GM12878 (cell line): ENCODE data around the gene PPIA. TPM values are rescaled to one million over a fixed set of nuclear protein-coding genes. Genes with fewer than 3 reads are reported as not detected.

Source experiments
- ATAC-seq: fragments of 200-7000 bp; cut with Tn5 transposase; 3 replicates; pipeline ENCODE4 v1.9.1; 2020; ENCODE audit warnings: mild to moderate bottlenecking, moderate library complexity
- BruUV-seq: library from RNA; stranded (reverse); fragments of 400-500 nt; replicated peaks from 2 replicates; lab custom pipeline; 2021; lab: Mats Ljungman, UMichigan
- CTCF ChIA-PET: fragments of 300-600 bp; sonication (Branson Sonifier 250); formaldehyde crosslinking; extraction: SDS; loops from one replicate; lab custom pipeline; 2021; ENCODE audit warnings: inconsistent platforms; lab: Yijun Ruan, JAX
- POLR2A ChIA-PET: fragments of 350-600 bp; formaldehyde crosslinking; extraction: SDS; loops from one replicate; lab custom pipeline; 2021; ENCODE audit warnings: inconsistent platforms; lab: Charles Lee
- RAD21 ChIA-PET: fragments of 300-600 bp; sonication (Branson Sonifier 250); formaldehyde crosslinking; loops from one replicate; lab custom pipeline; 2023; ENCODE audit warnings: antibody characterized with exemption; ENCODE audit not compliant: unreplicated experiment; lab: Charles Lee
- SMC1A ChIA-PET: fragments of 300-600 bp; sonication (Branson Sonifier 250); formaldehyde crosslinking; loops from one replicate; lab custom pipeline; 2023; ENCODE audit not compliant: unreplicated experiment, uncharacterized antibody; lab: Charles Lee
- DNase-seq: peaks from one replicate; pipeline ENCODE4 v3.0.0-alpha.2; 2011; ENCODE audit warnings: low read depth, low spot score
- FAIRE-seq: peaks from 3 replicates; lab custom pipeline; 2011; peaks lifted over from hg19 to GRCh38; lab: Jason Lieb, UNC
- H2AFZ ChIP-seq: 2 replicates; pipeline ENCODE4 v1.6.0; 2011; ENCODE audit warnings: low read depth, low read length, control low read depth; ENCODE audit not compliant: control insufficient read depth
- H3K27ac ChIP-seq: 2 replicates; pipeline ENCODE4 v1.5.1; 2011; ENCODE audit warnings: control low read depth; ENCODE audit not compliant: control insufficient read depth, insufficient read depth
- H3K27me3 ChIP-seq, 2 experiments: replicated peaks in 1 of 2; 2 replicates each; pipeline versions ENCODE4 v1.6.0 to v1.6.1; 2011; ENCODE audit warnings: low read length in 1 of 2; ENCODE audit not compliant: control insufficient read depth in 2 of 2, insufficient read depth in 2 of 2
- H3K36me3 ChIP-seq, 2 experiments: 2 replicates each; pipeline ENCODE4 v1.5.1; 2011; ENCODE audit warnings: low read length in 1 of 2; ENCODE audit not compliant: control insufficient read depth in 2 of 2, insufficient read depth in 2 of 2
- H3K4me1 ChIP-seq: 2 replicates; pipeline ENCODE4 v1.6.1; 2011; ENCODE audit warnings: mild to moderate bottlenecking, low read length, moderate library complexity, mixed read lengths; ENCODE audit not compliant: control insufficient read depth, insufficient read depth
- H3K4me2 ChIP-seq: 2 replicates; pipeline ENCODE4 v1.6.0; 2011; ENCODE audit warnings: control low read depth; ENCODE audit not compliant: control insufficient read depth, insufficient read depth
- H3K4me3 ChIP-seq: fragments of 200-600 bp; sonication (generic); 2 replicates; pipeline ENCODE4 v1.5.1; 2016
- H3K79me2 ChIP-seq: 2 replicates; pipeline ENCODE4 v1.6.0; 2011; ENCODE audit warnings: low read length; ENCODE audit not compliant: control insufficient read depth, insufficient read depth
- H3K9ac ChIP-seq: 2 replicates; pipeline ENCODE4 v1.8.0; 2011; ENCODE audit warnings: low read length, control low read depth, mixed read lengths; ENCODE audit not compliant: control insufficient read depth, insufficient read depth
- H3K9me3 ChIP-seq: replicated peaks from 3 replicates; pipeline ENCODE4 v1.5.1; 2011; ENCODE audit warnings: mild to moderate bottlenecking, low read length; ENCODE audit not compliant: control insufficient read depth, insufficient read depth
- H4K20me1 ChIP-seq: 2 replicates; pipeline ENCODE4 v1.6.0; 2011; ENCODE audit not compliant: control insufficient read depth, insufficient read depth
- BCLAF1 ChIP-seq: fragments of 450-650 bp; IDR thresholded peaks from 2 replicates; pipeline ENCODE4 v1.6.1; 2017; ENCODE audit warnings: antibody characterized with exemption, mild to moderate bottlenecking, moderate library complexity
- CHD1 ChIP-seq: IDR thresholded peaks from 2 replicates; pipeline ENCODE4 v1.6.1; 2012; ENCODE audit warnings: low read depth, low read length, improper control_type of control experiment
- E2F8 ChIP-seq: fragments of 450-650 bp; IDR thresholded peaks from 2 replicates; pipeline ENCODE4 v1.6.1; 2018; ENCODE audit warnings: mild to moderate bottlenecking, low read depth, moderate library complexity; ENCODE audit not compliant: partially characterized antibody
- EED ChIP-seq: sonication (generic); IDR thresholded peaks from 2 replicates; pipeline ENCODE4 v1.6.1; 2016; ENCODE audit warnings: antibody characterized with exemption, low read depth
- NFYA ChIP-seq: IDR thresholded peaks from 2 replicates; pipeline ENCODE4 v1.6.1; 2011; ENCODE audit warnings: low read depth, mild to moderate bottlenecking, low read length, improper control_type of control experiment, borderline replicate concordance
- PML ChIP-seq: IDR thresholded peaks from 2 replicates; pipeline ENCODE4 v1.6.1; 2012; ENCODE audit warnings: low read length, inconsistent platforms
- SMAD1 ChIP-seq: fragments of 450-650 bp; IDR thresholded peaks from 2 replicates; pipeline ENCODE4 v1.6.1; 2018; ENCODE audit warnings: mild to moderate bottlenecking, low read depth; ENCODE audit not compliant: partially characterized antibody
- SPI1 ChIP-seq: IDR thresholded peaks from 2 replicates; pipeline ENCODE4 v1.6.1; 2011; ENCODE audit warnings: low read depth, mild to moderate bottlenecking, low read length, moderate library complexity, borderline replicate concordance; ENCODE audit not compliant: insufficient read depth
- ZNF592 ChIP-seq: fragments of 450-650 bp; IDR thresholded peaks from 2 replicates; pipeline ENCODE4 v1.6.1; 2017; ENCODE audit warnings: mild to moderate bottlenecking, moderate library complexity
- ZSCAN29 ChIP-seq: fragments of 450-650 bp; IDR thresholded peaks from 2 replicates; pipeline ENCODE4 v1.6.1; 2017; ENCODE audit warnings: mild to moderate bottlenecking, moderate library complexity
- WGBS: methylation state at CpG from one replicate; pipeline ENCODE4 v1.1.6; 2016; ENCODE audit warnings: low lambda C conversion rate; ENCODE audit not compliant: insufficient replicate concordance, insufficient coverage; ENCODE audit errors: missing lambda C conversion rate; 5-methylcytosine and 5-hydroxymethylcytosine counted together
- in situ Hi-C: fragments of 300-500 bp; cut with MboI; formaldehyde crosslinking; loops from 9 replicates; pipeline ENCODE4 v1.14.3; 2018; ENCODE audit warnings: mixed read lengths
- intact Hi-C: fragments of 100-400 bp; cut with micrococcal nuclease; formaldehyde crosslinking; loops from one replicate; pipeline ENCODE4 v1.14.2; 2022; ENCODE audit not compliant: unreplicated experiment
- polyA plus RNA-seq, 11 experiments: library from polyadenylated mRNA; depleted of rRNA in 4 of 11; unstranded in 6 of 11; stranded (reverse) in 5 of 11; fragments of >200 nt; fragmentation: Nextera tagmentation in 4 of 11; fragmentation: Illumina TruSeq in 1 of 11; extraction: Ambion mirVana in 4 of 11; extraction: Trizol in 1 of 11; gene quantifications; 1 replicate in 1 of 11; 2 replicates in 10 of 11; pipeline versions ENCODE4 v1.2.1 to v1.2.3, GENCODE V29; 2011 to 2016; ENCODE audit warnings: inconsistent platforms in 2 of 11, missing spikeins in 2 of 11, low read depth in 1 of 11
- total RNA-seq, 4 experiments: library from RNA; depleted of rRNA in 3 of 4; stranded (reverse); fragments of >200 nt in 3 of 4; fragmentation: Illumina TruSeq in 1 of 4; extraction: Trizol in 1 of 4; gene quantifications; 2 replicates each; pipeline versions ENCODE4 v1.2.1 to v1.2.3, GENCODE V29; 2013 to 2021
- TF ChIP-seq, protein P1 (sequence below): IDR thresholded peaks from 2 replicates; pipeline ENCODE4 v1.6.1; 2011; ENCODE audit warnings: low read depth, mild to moderate bottlenecking, low read length, moderate library complexity, borderline replicate concordance; ENCODE audit errors: extremely low read depth

Gene PPIA
- total and polyA plus RNA-seq, 10 of the 15 experiments (the other 5 are each of a cell fraction or from before 2014, with no cell fraction given), result 2,712 to 7,982 (median 5,027) TPM

DNA sequence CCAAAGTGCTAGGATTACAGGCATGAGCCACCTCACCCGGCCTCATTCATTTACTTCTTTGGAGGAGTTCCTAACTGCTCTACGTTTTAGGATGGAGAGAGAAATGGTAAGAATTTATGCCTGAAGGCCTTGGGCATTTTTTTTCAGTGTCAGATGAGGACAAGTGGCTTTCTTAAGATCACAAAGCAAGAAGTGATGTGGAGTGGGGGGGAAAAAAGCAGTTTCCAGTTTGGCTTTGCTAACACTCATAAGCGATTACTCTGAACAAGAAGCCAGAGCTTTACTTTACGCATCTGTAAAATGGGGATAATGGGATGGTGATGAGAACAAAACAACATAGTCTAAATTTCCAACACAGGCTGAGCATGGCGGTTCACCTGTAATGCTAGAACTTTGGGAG, 2.6 kb upstream of the PPIA start:
- Histone ChIP-seq H3K4me2 (no peak overlapping the region), H3K79me2 (peaks cover 34% of the 10 kb centered on the region), H3K36me3 (peaks cover 0 to 8% of the 10 kb centered on the region in 2 experiments; a peak in 2 of 4 replicates), H2AFZ (no peak overlapping the region), H3K9me3 (no peaks in the 10 kb centered on the region), H3K27me3 (no peaks in the 10 kb centered on the region), H3K9ac (no peak overlapping the region), H3K4me1 (peaks cover 1% of the 10 kb centered on the region), H4K20me1 (peaks cover 7% of the 10 kb centered on the region), H3K27ac (no peak overlapping the region)
- SMC1A ChIA-PET, result interaction anchor here (0.7 to 1.4 kb wide), 3 partner anchors 30 to 212 kb away, joined by 3 read pairs; partner anchors contain the start of gene TMED4
- CTCF ChIA-PET, result no interaction called here
- FAIRE-seq, result no peak
- intact Hi-C loops (no loop called here), in situ Hi-C loops (no loop called here)
- POLR2A ChIA-PET, result interaction anchor here (1.1 to 1.4 kb wide), 4 partner anchors 44 to 154 kb away, joined by 3 to 9 read pairs (median 3); no protein-coding TSS in a partner anchor
- no peak for ATAC-seq
- RAD21 ChIA-PET, result no interaction called here
- 94% methylated on average over 5 of the region's 5 CpGs for WGBS
- TF ChIP-seq EED (no peak), ZSCAN29 (no peak), SPI1 (no peak), CHD1 (no peak), BCLAF1 (no peak), E2F8 (no peak), ZNF592 (no peak), PML (no peak), NFYA (no peak), SMAD1 (no peak)
- TF ChIP-seq, protein P1, sequence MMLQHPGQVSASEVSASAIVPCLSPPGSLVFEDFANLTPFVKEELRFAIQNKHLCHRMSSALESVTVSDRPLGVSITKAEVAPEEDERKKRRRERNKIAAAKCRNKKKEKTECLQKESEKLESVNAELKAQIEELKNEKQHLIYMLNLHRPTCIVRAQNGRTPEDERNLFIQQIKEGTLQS, result no peak
- TF ChIP-seq, all 136 proteins: peak for 0
- H3K4me3 ChIP-seq, result no peak overlapping the region
- DNase-seq, result no peak
- BruUV-seq, result no TSS peak
